HepG2 (cell line): ENCODE measurements around the gene ATRN. TPM values are rescaled to one million over a fixed set of nuclear protein-coding genes. Genes with fewer than 3 reads are reported as not detected.

Experiments used
- ATF7 ChIP-seq, 2 experiments: fragments of 450-650 bp in 1 of 2; sonication (generic) in 1 of 2; formaldehyde crosslinking in 1 of 2; IDR thresholded peaks; 2 replicates each; pipeline versions ENCODE4 v1.4.0 to v1.6.1; 2016 to 2020; ENCODE audit warnings: antibody characterized with exemption in 1 of 2, mild to moderate bottlenecking in 1 of 2, missing genetic modification reagents in 1 of 2
- CREB1 ChIP-seq, 2 experiments: fragments of 450-650 bp in 1 of 2; IDR thresholded peaks; 2 replicates each; pipeline ENCODE4 v1.6.1; 2016 to 2017; ENCODE audit warnings: control low read depth in 1 of 2, mild to moderate bottlenecking in 1 of 2, missing compliant biosample characterization in 1 of 2, missing genetic modification characterization in 1 of 2
- DNMT1 ChIP-seq: sonication (generic); formaldehyde crosslinking; IDR thresholded peaks from 2 replicates; pipeline ENCODE4 v1.5.1; 2020; ENCODE audit warnings: mild to moderate bottlenecking, missing genetic modification reagents
- FIP1L1 ChIP-seq: fragments of 200-400 bp; formaldehyde crosslinking; IDR thresholded peaks from 2 replicates; pipeline ENCODE4 v1.6.1; 2018; ENCODE audit warnings: low read depth, mild to moderate bottlenecking, low read length, moderate library complexity, borderline replicate concordance; ENCODE audit not compliant: insufficient read depth
- POLR2A ChIP-seq, 2 experiments: IDR thresholded peaks; 2 replicates each; pipeline ENCODE4 v1.6.1; 2011; ENCODE audit warnings: low read depth in 2 of 2, low read length in 2 of 2, mild to moderate bottlenecking in 1 of 2, moderate library complexity in 1 of 2; ENCODE audit not compliant: insufficient read depth in 1 of 2
- POLR2AphosphoS2 ChIP-seq: IDR thresholded peaks from 2 replicates; pipeline ENCODE4 v1.6.1; 2011; ENCODE audit warnings: low read depth, low read length, improper control_type of control experiment
- REL ChIP-seq: sonication (generic); formaldehyde crosslinking; conservative IDR thresholded peaks from 2 replicates; pipeline ENCODE4 v1.8.0; 2022; ENCODE audit warnings: mild to moderate bottlenecking, missing genetic modification reagents, moderate library complexity
- RORA ChIP-seq: sonication (generic); formaldehyde crosslinking; IDR thresholded peaks from 2 replicates; pipeline ENCODE4 v1.5.0; 2020; ENCODE audit warnings: mild to moderate bottlenecking, missing genetic modification reagents, moderate library complexity
- RXRB ChIP-seq: IDR thresholded peaks from 2 replicates; pipeline ENCODE4 v1.6.1; 2016; ENCODE audit warnings: borderline replicate concordance, missing genetic modification reagents, missing compliant biosample characterization
- SATB2 ChIP-seq: sonication (generic); formaldehyde crosslinking; IDR thresholded peaks from 2 replicates; pipeline ENCODE4 v1.5.0; 2020; ENCODE audit warnings: missing genetic modification reagents
- ZFP41 ChIP-seq: sonication (generic); formaldehyde crosslinking; IDR thresholded peaks from 2 replicates; pipeline ENCODE4 v1.4.0; 2020; ENCODE audit warnings: mild to moderate bottlenecking, missing genetic modification reagents, borderline replicate concordance
- ZNF431 ChIP-seq: sonication (generic); formaldehyde crosslinking; IDR thresholded peaks from 2 replicates; pipeline ENCODE4 v1.9.0; 2022; ENCODE audit warnings: missing genetic modification reagents, low read depth, mild to moderate bottlenecking, borderline replicate concordance
- ZNF788 ChIP-seq: sonication (generic); formaldehyde crosslinking; IDR thresholded peaks from 2 replicates; pipeline ENCODE4 v1.5.0; 2020; ENCODE audit warnings: mild to moderate bottlenecking, missing genetic modification reagents, borderline replicate concordance
- ZSCAN12 ChIP-seq: sonication (generic); formaldehyde crosslinking; IDR thresholded peaks from 2 replicates; pipeline ENCODE4 v1.9.0; 2021; ENCODE audit warnings: mild to moderate bottlenecking, missing genetic modification reagents
- ZSCAN9 ChIP-seq: IDR thresholded peaks from 2 replicates; pipeline ENCODE4 v1.6.1; 2016; ENCODE audit warnings: borderline replicate concordance
- polyA plus RNA-seq, 8 experiments: library from polyadenylated mRNA; depleted of rRNA in 3 of 8; stranded (reverse) in 7 of 8; unstranded in 1 of 8; fragments of >200 nt; fragmentation: Illumina TruSeq in 4 of 8; extraction: Trizol in 4 of 8; gene quantifications; 2 replicates each; pipeline versions ENCODE4 v1.2.1 to v1.2.3, GENCODE V29; 2011 to 2016; ENCODE audit warnings: low read depth in 4 of 8, missing spikeins in 1 of 8, mixed read lengths in 1 of 8; ENCODE audit not compliant: insufficient read depth in 1 of 8
- total RNA-seq, 5 experiments: library from RNA; depleted of rRNA; stranded (reverse); fragments of >200 nt; fragmentation: Illumina TruSeq; extraction: Trizol; gene quantifications; 2 replicates each; pipeline ENCODE4 v1.2.3, GENCODE V29; 2016; ENCODE audit warnings: low read depth in 1 of 5
- TF ChIP-seq, protein P1 (sequence below): sonication (generic); formaldehyde crosslinking; IDR thresholded peaks from 2 replicates; pipeline ENCODE4 v1.8.0; 2022; ENCODE audit warnings: mild to moderate bottlenecking, missing genetic modification reagents
- TF ChIP-seq, protein P2 (sequence below): sonication (generic); formaldehyde crosslinking; IDR thresholded peaks from 2 replicates; pipeline ENCODE4 v1.5.0; 2020; ENCODE audit warnings: mild to moderate bottlenecking, missing genetic modification reagents
- TF ChIP-seq, protein P3 (sequence below): sonication (generic); formaldehyde crosslinking; IDR thresholded peaks from 2 replicates; pipeline ENCODE4 v1.5.0; 2020; ENCODE audit warnings: mild to moderate bottlenecking, low read depth, missing genetic modification reagents, borderline replicate concordance
- TF ChIP-seq, protein P4 (sequence below): sonication (generic); formaldehyde crosslinking; conservative IDR thresholded peaks from 2 replicates; pipeline ENCODE4 v1.4.0; 2020; ENCODE audit warnings: missing genetic modification reagents

ATRN gene
- total and polyA plus RNA-seq, 2 of the 13 experiments (the other 11 are each of a cell fraction or from before 2014, with no cell fraction given) = 44.2 to 81.1 TPM

DNA sequence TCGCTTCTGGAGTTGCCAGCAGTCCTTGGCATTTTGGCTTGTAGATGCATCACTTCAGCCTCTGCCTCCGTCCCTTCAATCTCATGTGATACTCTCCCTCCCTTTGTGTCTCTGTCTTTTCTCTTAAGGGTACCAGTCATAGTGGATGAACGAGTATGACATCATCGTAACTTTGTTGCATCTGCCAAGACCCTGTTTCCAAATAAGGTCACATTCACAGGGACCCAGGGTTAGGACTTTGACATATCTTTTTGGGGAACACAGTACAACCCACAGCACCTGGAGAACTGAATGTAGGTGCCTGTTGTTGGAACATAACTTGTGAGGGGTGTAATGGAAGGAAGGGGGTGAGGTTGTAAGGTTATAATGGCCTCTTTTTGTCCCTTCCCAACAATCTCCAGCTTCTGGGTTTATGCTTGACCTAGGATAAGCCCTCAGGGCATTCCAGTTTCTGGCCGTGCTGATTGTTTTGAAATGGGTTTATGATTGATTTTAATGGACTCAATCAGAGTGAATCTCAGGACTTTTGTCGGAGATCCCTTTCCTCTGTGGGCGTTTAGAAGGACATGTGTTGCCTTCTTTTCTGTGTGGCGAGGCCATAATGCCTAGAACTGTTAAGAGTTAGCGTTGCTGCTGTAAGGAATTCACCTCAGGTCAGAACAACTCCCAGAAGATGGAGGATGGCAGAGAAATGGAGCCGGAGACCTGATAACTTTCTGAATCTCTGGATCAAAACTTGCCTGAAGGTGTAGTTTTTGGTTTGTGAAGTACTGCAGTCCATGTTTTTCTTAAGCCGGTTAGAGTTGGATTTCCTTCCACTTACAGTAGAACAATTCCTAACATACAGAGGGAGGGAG, 9.2 kb downstream of the ATRN start (continued):
- TF ChIP-seq, protein P1, sequence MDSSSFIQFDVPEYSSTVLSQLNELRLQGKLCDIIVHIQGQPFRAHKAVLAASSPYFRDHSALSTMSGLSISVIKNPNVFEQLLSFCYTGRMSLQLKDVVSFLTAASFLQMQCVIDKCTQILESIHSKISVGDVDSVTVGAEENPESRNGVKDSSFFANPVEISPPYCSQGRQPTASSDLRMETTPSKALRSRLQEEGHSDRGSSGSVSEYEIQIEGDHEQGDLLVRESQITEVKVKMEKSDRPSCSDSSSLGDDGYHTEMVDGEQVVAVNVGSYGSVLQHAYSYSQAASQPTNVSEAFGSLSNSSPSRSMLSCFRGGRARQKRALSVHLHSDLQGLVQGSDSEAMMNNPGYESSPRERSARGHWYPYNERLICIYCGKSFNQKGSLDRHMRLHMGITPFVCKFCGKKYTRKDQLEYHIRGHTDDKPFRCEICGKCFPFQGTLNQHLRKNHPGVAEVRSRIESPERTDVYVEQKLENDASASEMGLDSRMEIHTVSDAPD (CRISPR knock-in tag) = no peak
- TF ChIP-seq POLR2AphosphoS2 (0 out of 2 replicates have a peak, but pooled peaks have one; percentile 54), REL (CRISPR knock-in tag) (no peak), ZSCAN9 (no peak), ZSCAN12 (CRISPR knock-in tag) (0 out of 2 replicates have a peak, but pooled peaks have one; percentile 52), RXRB (CRISPR knock-in tag) (no peak), ZNF431 (CRISPR knock-in tag) (no peak), FIP1L1 (no peak), DNMT1 (CRISPR knock-in tag) (no peak), SATB2 (no peak), POLR2A (IDR thresholded peaks at IDR 0.05; ENCODE audit: insufficient read depth in 1 of 2, low read depth in 2 of 2, low read length in 2 of 2) (0 out of 4 replicates have a peak, but pooled peaks of 1 of the 2 experiments have one; percentile 23), RORA (no peak), ZNF788 (no peak), CREB1 (IDR thresholded peaks at IDR 0.05) (peak; percentile 84), CREB1 (CRISPR knock-in tag; IDR thresholded peaks at IDR 0.05) (no peak), ATF7 (IDR thresholded peaks at IDR 0.05) (peak; percentile 99), ATF7 (CRISPR knock-in tag; IDR thresholded peaks at IDR 0.05) (no peak), ZFP41 (no peak)
- TF ChIP-seq, protein P2, sequence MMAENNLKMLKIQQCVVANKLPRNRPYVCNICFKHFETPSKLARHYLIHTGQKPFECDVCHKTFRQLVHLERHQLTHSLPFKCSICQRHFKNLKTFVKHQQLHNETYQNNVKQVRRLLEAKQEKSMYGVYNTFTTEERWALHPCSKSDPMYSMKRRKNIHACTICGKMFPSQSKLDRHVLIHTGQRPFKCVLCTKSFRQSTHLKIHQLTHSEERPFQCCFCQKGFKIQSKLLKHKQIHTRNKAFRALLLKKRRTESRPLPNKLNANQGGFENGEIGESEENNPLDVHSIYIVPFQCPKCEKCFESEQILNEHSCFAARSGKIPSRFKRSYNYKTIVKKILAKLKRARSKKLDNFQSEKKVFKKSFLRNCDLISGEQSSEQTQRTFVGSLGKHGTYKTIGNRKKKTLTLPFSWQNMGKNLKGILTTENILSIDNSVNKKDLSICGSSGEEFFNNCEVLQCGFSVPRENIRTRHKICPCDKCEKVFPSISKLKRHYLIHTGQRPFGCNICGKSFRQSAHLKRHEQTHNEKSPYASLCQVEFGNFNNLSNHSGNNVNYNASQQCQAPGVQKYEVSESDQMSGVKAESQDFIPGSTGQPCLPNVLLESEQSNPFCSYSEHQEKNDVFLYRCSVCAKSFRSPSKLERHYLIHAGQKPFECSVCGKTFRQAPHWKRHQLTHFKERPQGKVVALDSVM (CRISPR knock-in tag) = no peak
- TF ChIP-seq, protein P3, sequence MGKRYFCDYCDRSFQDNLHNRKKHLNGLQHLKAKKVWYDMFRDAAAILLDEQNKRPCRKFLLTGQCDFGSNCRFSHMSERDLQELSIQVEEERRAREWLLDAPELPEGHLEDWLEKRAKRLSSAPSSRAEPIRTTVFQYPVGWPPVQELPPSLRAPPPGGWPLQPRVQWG = no peak
- TF ChIP-seq, protein P4, sequence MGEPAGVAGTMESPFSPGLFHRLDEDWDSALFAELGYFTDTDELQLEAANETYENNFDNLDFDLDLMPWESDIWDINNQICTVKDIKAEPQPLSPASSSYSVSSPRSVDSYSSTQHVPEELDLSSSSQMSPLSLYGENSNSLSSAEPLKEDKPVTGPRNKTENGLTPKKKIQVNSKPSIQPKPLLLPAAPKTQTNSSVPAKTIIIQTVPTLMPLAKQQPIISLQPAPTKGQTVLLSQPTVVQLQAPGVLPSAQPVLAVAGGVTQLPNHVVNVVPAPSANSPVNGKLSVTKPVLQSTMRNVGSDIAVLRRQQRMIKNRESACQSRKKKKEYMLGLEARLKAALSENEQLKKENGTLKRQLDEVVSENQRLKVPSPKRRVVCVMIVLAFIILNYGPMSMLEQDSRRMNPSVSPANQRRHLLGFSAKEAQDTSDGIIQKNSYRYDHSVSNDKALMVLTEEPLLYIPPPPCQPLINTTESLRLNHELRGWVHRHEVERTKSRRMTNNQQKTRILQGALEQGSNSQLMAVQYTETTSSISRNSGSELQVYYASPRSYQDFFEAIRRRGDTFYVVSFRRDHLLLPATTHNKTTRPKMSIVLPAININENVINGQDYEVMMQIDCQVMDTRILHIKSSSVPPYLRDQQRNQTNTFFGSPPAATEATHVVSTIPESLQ = no peak
